Cortex of kidney (tissue), 1 donor: ENCODE measurements around the gene IDH2.
"Not testable (repeated sequence)": the region's sequence is repeated elsewhere in the genome, so short reads cannot be mapped to it uniquely, and the experiment has no call there.

Experiments used
- DNase-seq: peaks from one replicate; lab custom pipeline; 2025; lab: John Stamatoyannopoulos, UW

IDH2 gene

DNA sequence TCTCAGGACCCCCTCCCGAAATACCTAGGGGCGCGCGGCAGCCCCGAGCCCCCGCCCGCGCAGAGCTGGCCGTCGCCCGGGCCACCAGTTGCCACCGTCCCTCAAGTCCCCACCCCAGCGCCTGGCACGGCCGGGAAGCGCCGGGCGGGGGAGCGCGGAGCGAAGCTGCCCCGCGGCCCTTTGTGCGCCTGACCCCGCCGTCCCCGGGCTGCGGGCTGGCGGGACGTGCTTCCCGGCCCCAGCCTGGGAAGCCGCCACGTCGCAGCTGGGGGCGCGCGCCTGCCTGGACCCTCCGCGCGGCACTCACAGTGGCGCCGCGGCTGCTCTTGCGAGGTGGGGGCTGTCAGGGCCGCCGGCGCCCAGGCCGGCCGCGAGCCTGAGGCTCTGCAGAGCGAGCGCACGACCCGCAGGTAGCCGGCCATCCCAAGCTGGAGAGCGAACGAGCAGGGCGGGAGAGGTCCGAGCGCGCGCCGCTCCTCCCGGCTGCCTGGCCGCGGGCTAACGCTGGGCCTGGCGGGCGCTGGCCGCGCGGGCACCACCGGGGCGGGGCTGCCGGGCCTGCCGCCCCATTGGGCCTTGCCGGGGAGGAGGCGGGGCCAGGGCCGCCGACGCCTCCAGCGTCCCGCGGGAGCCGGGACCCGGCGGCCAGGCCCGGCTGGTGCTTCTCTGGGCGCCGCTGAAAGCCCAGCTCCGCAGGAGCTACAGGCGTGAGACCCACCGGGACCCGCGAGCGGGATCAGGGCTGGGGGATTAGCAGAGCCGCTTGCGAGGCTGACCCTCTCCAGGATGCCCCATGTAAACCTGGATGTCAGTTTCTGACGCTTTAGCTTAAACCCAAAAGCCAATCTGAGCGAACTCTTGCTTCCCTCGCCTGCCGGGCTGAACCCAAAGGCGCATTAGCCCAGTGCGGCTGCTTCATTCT is at the start of gene IDH2:
Gene IDH2, minus strand, starts transcription at position 500 of the 922 bp plus-strand sequence. Its CDS starts 78 bp downstream, at position 422.
- DNase-seq, result peak; percentile 79

DNA sequence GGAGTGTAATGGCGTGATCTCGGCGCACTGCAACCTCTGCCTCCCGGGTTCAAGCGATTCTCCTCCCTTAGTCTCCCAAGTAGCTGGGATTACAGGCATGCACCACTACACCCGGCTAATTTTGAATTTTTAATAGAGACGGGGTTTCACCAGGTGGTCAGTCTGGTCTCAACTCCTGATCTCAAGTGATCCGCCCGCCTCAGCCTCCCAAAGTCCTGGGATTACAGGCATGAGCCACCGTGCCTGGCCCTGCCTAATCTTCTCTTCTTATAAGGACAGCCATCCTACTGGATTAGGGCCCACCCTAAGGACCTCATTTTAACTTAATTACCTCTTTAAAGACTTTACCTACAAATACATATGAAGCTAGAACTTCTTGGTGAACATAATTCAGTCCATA is 48.3 kb upstream of the IDH2 start:
- DNase-seq, result not testable (repeated sequence)

DNA sequence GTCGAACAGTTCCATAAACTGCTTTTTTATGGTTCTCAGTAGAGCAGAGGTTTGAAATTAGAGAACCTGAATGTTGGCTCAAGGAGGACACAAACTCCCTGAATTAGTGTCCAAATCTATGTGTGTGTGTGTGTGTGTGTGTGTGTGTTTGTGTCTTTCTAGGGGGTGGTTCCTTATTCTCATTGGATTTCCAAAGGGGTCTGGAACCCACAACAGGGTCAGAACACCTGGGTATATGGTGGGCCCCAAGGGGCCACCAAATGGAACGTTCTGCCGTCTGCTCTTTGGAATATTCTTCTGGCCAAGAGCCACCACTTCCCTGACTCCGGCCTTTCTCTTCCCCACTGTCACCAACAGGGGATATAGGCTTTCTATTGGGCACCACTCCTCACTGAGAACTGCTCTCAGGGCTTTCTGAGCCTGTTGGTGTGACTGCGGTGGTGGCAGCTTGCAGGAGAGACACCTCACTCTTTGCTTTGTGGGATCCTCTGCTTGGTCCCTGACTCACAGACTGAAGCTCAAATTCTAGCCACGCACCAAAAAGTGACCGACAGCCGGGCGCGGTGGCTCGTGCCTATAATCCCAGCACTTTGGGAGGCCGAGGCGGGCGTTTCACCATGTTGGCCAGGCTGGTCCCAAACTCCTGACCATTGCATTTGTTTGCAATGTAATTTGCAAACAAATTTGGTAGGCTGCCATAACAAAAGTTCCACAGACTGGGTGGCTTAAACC is 47.5 kb upstream of the IDH2 start:
- DNase-seq, result no peak

DNA sequence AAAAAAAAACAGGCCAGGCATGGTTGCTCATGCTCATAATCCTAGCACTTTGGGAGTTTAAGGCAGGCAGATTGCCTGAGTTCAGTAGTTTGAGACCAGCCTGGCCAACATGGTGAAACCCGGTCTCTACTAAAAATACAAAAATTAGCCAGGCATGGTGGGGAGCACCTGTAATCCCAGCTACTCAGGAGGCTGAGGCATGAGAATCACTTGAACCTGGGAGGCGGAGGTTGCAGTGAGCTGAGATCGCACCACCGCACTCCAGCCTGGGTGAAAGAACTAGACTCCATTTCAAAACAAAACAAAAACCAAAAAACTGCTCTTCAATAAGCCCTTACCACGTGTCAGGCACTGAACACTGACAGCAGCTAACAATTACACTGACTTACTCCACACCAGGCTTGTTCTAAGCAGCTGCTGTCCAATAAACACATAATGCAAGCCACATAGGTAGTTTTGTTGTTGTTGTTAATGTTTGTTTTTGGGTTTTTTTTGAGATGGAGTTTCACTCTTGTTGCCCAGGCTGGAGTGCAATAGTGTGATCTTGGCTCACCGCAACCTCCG is 44.0 kb upstream of the IDH2 start:
- DNase-seq, result not testable (repeated sequence)

DNA sequence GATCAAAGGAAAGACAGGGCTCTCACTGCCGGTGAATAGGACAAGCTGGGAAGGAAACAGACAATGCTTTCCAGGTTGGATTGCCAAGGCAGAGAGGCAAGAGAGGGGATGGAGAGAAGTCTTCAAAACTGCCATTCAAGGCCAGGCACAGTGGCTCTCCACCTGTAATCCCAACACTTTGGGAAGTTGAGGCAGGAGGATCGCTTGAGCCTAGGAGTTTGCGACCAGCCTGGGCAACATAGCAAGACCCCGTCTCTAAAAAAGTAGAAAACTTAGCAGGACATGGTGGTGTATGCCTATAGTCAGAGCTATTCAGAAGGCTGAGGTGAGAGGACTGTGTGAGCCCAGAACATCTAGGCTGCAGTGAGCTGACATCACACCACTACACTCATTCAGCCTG is 43.5 kb upstream of the IDH2 start:
- DNase-seq, result no peak

DNA sequence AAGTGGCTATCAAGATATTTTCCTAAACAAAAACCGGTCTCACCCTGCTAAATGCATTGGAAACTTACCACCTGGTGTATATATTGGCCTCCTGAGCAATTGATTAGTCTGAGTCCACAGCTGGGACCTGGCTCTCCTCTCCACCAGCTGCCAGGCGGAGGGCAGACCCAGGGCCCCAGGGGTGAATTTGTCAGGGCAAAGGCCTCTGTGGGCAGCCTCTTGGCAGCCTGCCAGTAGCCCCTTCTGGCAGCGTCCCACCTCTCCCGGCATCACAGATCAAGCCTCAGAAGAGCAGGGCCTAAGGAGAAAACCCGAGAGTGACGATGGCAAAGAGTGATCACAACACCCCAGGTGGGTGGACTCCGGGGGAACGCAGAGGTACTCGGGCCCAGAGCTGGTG is 43.0 kb upstream of the IDH2 start:
- no peak for DNase-seq

DNA sequence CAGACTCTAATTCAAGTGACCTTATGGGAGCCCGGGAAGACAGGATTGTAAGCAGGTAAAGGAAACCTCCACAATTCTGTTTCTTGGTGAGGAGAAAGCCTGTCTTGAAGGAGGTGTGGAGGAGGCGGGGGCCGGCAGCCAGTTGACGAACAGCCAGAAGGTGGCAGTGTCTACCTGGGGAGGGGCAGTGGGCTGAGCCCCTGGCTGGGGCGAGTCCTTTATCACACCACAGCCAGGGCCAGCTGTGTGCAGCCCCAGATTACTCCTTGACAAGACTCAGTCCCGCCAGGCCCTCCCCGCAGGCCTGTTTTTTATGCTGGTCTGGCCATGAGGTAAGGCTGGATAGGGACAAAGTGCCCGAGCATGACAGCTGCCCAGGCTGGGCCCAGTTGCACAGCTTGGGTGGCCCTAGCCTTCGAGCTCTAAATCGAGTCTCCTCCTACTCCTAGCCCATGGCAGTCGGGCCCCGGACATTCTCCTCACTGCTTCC is 40.9 kb upstream of the IDH2 start:
- no peak for DNase-seq

DNA sequence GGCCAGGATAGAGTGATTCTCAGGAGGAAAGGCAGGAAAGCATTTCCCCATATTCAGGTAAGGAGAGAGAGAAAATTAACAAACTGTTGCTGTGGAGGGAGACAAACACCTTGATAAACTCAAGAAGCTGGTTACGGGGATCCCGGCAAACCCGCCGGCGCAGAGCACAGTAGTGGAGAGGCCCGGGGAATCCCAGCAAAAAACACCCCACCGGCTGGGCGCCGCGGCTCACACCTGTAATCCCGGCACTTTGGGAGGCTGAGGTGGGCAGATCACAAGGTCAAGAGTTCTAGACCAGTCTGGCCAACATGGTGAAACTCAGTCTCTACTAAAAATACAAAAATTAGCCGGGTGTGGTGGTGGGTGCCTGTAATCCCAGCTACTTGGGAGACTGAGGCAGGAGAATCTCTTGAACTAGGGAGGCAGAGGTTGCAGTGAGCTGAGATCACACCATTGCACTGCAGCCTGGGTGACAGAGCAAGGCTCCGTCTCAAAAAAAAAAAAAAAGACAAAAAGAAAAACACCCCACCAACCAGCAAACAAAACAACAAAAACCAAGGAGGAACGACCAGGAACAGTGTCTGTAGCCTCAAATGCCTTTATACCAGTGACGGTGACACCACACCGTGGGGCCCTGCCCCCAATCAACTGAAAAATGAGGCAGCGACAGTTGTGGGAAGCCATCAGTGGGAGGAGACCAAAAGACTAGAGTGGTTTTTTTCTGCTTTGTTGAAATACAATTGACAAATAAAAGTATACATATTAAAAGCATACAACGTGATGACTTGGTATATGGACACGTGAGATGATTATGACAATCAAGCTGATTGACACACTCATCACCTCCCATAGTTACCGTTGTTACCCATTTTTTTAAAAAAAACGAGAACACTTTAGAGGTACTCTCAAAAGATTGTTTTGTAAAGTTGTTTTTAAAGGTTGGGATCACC is 40.2 kb upstream of the IDH2 start:
- DNase-seq, result no peak

DNA sequence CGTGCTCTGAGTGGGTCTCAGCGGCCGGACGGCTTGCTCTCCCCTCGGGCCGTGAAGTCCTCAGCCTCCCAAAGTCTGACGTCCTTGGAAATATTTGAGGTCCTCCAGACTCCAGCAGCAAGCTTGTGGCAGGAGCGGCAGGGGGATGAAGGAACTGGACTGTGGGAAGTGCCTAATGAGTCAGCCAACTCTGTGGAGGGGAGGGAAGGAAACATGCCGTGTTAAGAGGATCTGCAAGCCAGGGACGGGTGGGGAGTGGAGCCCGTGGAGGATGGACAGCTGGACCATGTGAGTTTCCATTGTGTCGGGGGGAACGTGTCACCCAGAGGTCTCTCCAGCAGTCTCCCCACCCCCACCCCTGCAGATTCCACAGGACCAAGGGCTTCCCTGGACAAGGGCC is 39.4 kb upstream of the IDH2 start:
- no peak for DNase-seq

DNA sequence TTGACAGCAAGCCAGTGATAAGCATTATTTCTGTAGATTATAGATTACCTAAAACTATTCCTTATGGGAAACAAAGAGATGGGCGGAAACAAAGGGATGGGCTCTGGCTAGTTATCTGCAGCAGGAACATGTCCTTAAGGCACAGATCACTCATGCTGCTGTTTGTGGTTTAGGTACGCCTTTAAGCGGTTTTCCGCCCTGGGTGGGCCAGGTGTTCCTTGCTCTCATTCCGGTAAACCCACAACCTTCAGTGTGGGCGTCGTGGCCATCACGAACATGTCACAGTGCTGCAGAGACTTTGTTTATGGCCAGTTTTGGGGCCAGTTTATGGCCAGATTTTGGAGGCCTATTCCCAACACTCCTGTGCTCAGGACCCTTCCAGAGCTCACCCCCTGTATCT is 37.3 kb upstream of the IDH2 start:
- not testable (repeated sequence) for DNase-seq

DNA sequence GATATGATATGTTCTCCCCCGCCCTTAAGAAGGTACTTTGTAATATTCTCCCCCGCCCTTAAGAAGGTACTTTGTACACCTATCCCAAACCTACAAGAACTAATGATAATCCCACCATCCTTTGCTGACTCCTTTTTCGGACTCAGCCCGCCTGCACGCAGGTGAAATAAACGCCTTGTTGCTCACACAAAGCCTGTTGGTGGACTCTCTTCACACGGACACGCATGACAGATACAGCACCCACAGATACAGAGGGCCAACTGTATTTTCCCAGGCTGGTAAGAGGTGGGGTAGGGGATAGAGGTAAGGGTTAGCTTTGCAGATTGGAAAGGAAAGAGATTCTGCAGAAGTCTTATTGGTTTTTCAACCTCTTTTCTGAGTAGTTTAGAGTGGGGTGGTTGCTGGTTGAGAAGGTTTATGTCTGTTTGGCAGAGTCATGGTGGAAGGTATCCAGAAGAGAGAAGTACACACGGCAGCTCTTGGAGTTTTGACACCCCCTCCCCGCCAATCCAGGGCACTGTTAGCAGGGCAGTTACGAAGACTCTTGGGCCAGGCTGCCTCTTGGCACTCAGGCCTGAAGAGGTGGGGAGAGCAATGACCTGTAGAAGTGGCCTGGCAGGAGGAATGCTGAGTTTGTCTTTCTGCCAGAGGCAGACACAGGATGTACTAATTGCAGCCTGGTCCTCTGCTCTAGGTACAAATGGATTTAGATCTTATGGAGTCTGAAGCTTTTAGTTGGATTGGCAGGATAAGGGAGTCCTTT is 36.0 kb upstream of the IDH2 start:
- DNase-seq, result no peak

DNA sequence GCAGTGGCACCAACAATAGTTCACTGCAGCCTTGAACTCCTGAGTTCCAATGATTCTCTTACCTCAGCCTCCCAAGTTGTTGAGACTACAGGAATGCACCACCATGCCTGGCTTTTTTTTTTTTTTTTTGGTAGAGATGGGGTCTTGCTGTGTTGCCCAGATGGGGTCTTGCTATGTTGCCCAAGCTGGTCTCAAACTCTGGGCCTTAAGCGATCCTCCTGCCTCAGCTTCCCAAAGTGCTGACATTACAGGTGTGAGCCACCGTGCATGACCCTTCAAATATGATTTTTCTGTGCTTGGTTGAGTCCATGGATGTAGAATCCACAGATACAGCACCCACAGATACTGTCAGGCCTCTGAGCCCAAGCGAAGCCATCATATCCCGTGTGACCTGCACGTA is 30.2 kb upstream of the IDH2 start:
- DNase-seq, result no peak

DNA sequence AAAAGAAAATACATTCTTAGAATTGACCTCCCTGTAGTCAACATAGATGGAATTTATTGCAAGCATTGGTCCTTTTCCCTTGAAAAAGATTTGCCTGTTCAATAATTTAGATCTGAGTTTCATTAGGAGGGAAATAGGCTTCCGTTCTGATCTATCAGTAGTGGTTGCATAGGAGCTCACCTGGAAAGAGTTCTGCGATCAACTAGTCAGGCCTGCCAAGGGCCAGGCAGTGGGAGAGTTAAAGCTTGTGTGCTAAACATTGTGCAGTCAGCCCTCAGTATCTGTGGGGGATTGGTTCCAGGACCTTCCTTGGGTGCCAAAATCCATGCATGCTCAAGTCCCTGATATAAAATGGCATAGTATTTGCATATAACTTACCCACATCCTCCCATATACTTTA is 29.6 kb upstream of the IDH2 start:
- DNase-seq, result no peak

DNA sequence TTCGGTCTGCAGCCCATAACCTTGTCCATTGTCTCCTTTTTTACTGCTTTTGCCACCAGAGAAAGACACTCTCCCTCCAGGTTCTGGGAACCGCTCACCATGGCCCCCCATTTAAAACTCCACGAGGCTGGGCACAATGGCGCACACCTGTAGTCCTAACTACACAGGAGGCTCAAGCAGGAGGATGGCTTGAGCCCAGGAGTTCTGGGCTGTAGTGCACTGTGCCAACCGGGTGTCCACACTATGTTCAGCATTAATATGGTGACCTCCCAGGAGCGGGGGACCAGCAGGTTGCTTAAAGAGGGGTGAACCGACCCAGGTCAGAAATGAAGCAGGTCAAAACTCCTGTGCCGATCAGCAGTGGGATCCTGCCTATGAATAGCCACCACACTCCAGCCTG is 28.0 kb upstream of the IDH2 start:
- no peak for DNase-seq

DNA sequence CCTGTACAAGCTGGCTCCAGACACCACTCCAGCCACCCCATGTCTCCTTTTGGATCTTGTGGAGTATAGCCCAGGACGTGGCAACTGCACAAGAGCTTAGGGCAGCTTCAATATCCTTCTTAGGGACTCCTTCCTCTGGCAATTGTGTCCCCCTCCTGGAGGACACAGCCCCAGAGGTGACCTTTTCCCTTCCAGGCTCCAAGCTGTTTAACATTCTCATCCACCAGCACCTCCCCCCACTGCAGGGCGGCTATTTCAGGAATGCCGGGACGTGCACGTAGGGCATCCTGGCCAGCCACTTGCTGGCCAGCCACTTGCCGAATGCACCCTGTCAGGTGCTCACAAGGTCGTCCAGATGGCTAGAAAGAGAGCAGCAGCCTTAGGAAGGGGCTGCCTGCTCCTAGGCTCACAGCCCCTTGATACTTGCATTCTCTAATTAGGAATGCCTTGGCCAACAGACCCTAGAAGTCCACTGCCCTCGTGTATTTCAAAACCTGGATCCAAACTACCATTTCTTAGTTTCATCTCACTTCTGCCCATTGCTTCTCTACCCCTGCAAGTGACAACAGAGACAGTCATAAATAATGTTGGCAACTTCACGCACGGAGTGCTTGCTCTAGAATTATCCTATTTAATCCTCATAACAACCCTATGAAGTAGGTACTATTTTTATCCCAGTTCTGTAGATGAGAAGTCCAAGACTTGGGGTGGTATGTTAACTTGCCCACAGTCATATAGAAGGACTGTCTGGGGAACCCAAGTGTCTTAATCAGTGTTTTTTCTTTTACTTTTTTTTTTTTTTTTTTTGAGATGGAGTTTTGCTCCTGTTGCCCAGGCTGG is 24.5 kb upstream of the IDH2 start:
- DNase-seq, result no peak

DNA sequence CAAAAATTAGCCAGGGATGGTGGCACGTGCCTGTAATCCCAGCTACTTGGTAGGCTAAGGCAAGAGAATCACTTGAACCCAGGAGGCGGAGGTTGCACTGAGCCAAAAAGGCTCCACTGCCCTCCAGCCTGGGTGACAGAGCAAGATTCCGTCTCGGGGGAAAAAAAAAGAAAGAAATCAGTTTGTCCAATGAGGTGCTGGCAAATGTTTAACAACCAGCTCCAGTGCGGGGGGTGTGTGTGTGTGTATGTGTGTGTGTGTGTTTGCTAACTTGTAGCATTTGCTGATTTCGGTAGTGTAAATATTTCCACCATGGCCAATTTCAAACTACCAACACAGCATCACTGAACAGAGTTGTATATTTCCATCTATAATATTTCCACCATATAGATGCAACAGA is 23.8 kb upstream of the IDH2 start:
- DNase-seq, result no peak

DNA sequence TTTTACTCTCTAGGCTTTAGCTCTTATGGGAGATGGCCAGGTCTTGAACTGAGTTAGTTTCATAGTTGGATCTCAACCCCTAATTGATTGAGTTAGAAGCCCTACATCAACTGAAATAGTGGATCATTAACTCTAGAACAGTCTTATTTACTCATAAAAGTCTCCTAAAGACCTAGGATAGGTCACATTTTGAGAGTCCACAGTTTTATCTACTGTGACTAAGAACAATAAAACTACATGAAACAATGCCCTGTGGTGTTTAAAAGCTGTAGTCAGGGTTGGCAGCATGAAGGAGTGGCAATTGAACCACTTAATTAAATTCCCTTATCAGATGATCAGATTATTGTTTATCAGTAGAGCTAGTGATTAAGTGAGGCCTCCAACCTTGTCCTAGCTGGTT is 22.2 kb upstream of the IDH2 start:
- DNase-seq, result no peak

DNA sequence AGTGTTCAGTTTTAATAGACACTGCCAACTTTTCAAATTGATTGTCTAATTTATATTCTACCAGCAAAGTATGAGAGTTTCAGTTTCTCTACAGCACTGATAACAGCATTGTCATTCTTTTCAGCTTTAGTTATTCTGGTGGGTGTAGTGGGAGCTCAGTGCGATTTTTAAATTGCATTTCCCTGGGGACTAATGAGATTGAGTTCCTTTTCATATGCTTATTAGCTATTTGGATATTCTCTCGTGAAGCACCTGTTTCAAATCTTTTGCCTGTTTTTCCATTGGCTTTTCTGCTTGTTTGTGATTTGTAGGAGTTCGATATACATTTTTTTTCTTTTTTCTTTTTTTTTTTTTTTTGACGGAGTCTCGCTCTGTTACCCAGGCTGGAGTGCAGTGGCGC is 18.8 kb upstream of the IDH2 start:
- no peak for DNase-seq

DNA sequence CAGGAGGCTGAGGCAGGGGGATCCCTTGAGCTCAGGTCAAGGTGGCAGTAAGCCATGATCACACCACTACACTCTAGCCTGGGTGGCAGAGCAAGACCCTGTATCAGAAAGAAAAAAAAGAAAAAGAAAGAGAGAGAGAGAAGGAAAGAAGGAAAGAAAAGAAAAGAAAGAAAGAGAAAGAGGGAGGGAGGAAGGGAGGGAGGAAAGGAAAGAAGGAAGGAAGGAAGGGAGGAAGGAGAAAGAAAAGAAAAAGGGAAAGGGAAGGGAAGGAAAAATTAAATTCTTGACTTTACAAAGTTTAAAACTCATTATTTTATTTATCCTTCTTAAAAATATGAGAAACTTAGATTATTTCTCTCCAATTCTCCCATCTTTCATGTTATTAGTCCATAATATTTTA is 17.1 kb upstream of the IDH2 start:
- DNase-seq, result no peak

DNA sequence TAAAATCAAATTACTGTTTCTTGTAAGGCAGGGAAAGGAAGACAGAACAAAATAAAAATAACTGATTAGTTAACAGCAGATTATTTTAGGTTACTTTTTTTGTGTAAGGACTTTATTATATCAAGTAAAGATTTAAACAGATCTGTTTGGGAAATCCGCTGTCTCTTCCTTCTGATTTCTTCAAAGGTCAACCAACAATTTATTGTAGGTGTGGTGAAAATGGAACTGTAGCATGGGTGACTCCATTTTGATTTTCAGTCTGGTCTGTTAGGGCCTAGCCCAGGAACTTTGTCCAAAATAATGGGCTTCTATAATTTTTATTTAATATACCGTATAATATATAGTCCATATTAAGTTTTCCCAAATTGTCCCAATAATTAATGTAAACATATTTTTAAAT is 13.5 kb upstream of the IDH2 start:
- DNase-seq, result no peak
